HG02678 (cell line): ENCODE data around the gene RAB31.
"Not testable (repeated sequence)": the region's sequence is repeated elsewhere in the genome, so short reads cannot be mapped to it uniquely, and the experiment has no call there.

Source experiments
- ATAC-seq: cut with Tn5 transposase; IDR thresholded peaks from one replicate; pipeline ENCODE4 v1.9.1; 2021; ENCODE audit warnings: mild to moderate bottlenecking, moderate library complexity; ENCODE audit not compliant: unreplicated experiment

The RAB31 gene

DNA sequence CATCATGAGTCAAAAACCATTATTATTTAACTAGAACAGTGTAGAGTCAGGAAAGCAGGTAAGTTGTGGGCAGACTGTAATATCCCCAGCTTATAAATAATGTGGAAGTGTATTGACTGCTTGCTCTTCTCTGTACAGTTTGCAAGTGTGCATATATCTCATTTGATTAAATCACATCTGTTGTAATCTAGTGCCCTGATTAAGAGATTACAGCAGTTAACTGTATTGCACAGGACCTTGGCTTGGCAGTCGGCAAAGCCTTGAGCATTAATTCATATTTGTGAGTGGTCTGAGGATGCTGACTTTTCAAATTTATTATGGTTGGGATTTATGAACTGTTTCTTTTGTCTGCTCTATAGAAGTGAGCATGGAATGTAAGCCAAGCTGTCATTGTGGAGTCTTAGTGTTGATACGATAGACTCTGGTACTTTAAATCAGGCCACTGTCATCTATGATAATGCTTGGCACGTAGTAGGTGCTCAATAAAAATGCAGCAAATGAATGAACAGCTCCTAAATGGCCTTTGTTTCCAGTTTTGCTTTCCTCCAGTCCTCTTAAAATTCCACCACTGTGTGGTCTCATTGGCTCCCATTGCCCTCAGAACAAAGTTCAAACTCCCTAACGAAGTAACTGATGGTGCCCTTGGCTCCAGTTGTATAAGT is 48.3 kb downstream of the RAB31 start:
- ATAC-seq = no peak

- no peak for ATAC-seq
These were observed 48.9 kb downstream of the RAB31 start for GRCh38 chr18:9756933-9757470.

GRCh38 chr18:9757827-9758621 is 49.9 kb downstream of the RAB31 start:
- no peak for ATAC-seq

- no peak for ATAC-seq
These were observed 50.5 kb downstream of the RAB31 start for GRCh38 chr18:9758624-9759075.

DNA sequence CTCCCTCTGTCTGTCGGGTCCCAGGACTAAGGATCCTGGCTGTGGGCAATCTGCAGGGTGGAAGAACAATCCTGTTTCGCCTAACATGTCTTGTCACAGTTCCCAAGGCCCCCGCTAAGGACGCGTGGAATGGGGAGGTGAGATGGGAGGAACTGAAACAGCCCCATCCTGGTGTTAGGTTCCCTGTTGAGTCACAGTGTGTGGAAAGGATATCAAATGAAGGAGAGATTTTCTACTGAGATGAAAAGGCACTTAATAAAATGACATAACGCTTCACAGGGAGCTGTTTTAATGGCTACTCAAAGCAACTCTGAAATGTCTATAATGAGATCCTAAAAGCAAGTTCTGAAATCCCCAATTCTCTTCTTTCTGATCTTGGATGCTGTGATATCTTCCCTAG is 52.5 kb downstream of the RAB31 start:
- ATAC-seq = no peak

- no peak for ATAC-seq
These were observed 54.4 kb downstream of the RAB31 start for GRCh38 chr18:9762526-9762925.

GRCh38 chr18:9763157-9763556 is 55.1 kb downstream of the RAB31 start:
- ATAC-seq = no peak

DNA sequence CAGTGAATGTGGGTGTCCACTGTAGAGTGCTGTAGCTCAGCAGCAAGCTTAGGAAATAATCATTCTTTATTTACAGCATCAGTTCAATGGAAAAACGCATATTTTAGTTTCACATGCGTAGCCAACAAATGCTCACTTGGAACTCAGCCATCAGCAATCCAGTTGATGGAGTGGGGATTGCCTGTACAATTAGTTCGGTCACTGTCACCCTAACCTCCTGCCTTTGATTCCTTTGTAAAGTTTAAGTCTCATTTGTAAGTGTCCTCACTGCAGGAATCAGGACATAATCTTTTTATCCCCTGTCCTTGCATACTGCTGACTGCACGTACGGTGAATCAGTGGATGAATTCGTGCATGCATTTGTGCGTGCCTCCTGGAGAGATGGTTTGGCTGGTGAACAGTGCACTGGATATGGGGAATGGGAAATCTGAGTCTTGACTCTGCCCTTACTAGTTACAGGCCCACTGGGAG is 55.9 kb downstream of the RAB31 start:
- ATAC-seq = no peak

DNA sequence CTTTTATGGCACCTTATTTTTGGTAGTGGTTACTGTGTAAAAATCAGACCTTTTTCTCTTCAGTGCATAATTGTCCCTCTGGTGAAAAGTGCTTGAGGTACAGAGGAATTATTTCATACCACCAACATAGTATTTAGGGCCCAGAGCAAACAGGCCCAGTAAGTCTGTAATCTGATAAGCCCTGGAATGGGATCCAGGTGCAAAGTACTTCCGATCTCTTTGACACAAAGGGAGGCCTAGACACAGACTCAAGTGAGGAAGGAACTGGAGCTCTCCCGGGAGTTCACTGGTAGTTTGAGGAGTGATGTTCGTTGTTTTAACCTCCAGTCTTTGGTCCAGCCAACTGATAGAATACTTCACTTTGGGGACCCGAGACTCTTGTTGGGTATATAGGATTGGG is 57.4 kb downstream of the RAB31 start:
- ATAC-seq = no peak

- ATAC-seq = no peak
These were observed 58.0 kb downstream of the RAB31 start for GRCh38 chr18:9766076-9766481.

DNA sequence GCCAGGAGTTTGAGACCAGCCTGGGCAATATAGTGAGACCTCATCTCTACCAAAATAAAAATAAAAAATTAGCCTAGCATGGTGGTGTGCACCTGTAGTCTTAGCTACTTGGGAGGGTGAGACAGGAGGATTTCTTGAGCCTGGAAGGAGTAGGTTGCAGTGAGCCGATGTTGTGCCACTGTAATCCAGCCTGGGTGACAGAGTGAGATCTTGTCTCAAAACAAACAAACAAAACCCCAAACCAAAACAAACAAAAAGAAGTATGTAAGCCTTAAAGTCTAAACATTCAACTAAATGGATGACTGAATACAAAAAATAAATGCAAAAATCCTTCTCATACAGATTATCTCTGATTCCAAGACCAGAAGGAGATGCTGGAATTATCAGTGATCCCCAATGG is 58.6 kb downstream of the RAB31 start:
- ATAC-seq = no peak

DNA sequence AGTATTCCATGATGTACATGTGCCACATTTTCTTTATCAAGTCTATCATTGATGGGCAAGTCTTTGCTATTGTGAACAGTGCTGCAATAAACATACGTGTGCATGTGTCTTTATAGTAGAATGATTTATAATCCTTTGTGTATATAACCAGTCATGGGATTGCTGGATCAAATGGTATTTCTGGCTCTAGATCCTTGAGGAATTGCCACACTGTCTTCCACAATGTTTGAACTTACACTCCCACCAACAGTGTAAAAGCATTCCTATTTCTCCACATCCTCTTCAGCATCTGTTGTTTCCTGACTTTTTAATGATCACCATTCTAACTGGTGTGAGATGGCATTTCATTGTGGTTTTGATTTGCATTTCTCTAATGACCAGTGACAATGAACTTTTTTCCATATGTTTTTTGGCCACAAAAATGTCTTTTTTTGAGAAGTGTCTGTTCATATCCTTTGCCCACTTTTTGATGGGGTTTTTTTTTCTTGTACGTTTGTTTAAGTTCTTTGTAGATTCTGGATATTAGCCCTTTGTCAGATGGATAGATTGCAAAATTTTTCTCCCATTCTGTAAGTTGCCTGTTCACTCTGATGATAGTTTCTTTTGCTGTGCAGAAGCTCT is 60.1 kb downstream of the RAB31 start:
- not testable (repeated sequence) for ATAC-seq

DNA sequence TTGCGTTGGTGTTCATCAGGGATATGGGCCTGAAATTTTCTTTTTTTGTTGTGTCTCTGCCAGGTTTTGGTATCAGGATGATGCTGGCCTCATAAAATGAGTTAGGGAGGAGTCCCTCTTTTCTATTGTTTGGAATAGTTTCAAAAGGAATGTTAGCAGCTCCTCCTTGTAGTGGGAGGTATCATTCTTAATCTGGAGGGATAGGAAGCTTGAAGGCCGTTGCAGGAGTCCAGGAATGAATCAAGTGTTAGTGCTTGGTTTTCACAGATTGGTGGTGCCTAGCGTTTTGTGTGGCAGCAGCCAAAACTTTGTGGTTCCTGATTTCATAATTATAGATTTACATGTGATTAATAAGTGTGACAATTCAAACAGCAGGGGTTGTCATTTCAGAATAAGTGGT is 62.0 kb downstream of the RAB31 start:
- ATAC-seq = not testable (repeated sequence)

GRCh38 chr18:9771261-9771976 is 63.3 kb downstream of the RAB31 start:
- ATAC-seq = peak; percentile 76

- ATAC-seq = no peak
These were observed 64.0 kb downstream of the RAB31 start for GRCh38 chr18:9771977-9772660.

DNA sequence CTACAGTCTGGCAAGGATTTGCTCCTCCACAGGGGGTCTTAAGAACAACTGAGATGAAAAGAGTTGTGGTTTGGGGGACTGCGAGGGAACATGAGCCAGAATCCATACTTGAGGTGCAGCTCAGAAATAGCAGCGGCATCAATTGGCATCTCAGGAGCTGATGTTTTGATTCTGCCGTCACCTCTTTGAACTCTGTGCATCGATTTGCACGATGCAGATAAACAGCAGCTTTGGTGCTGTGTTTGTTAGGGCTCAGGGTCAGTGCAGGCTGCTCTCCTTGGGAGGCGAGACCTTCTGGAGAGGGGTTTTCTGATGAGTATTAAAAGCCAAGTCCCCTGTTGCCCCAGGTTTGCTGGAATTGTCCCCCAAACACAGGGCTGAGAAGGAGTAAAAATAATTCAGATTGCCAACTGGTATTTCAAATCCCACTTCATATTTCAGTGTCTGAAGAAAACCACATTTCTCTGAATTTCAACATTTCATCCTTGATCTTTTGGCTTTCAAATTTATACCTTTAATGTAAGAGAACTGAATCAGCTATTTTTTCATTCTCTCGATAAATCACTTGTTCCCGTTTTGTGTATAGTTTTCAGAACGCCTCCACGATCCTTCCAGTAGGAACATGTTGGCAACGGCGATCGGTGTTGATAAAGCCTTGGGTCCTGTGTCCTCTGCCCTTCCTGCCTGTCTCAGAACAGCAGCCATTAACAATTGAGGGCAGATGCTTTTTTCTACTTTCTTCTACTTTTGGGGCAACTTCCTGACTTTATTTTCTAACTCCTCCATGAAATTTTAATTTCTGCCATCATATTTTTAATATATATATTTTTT is 65.0 kb downstream of the RAB31 start:
- no peak for ATAC-seq

DNA sequence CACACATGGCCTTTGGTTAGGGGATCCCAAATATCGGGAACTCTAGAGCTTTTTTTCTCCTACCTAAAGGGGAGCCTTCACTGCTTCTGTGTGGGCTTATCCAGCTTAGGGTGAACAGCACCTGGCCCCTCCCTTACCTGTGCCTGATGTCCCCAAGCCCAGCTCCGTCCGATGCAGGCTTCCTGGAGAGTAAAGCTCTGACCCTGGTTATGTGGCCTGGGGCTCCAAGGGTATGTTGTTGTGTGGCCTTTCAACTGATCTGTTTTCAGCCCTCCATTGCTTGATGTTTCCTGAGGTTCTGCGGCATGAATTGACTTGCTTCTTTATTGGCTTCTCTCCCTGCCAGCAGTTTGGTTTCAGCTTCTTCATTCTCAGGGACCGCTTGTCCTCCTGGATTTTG is 66.0 kb downstream of the RAB31 start:
- no peak for ATAC-seq

GRCh38 chr18:9775178-9775577 is 67.1 kb downstream of the RAB31 start:
- ATAC-seq = no peak

- no peak for ATAC-seq
These were observed 71.5 kb downstream of the RAB31 start for GRCh38 chr18:9779630-9780029.
